DOHH2 (cell line): ENCODE data around the gene DIPK1A.
"Not testable (repeated sequence)": the region's sequence is repeated elsewhere in the genome, so short reads cannot be mapped to it uniquely, and the experiment has no call there.

Experiments
- H3F3A ChIP-seq: fragments of 200-600 bp; sonication (generic), shearing (Covaris generic); 2 replicates; pipeline ENCODE4 v1.6.0; 2016; ENCODE audit warnings: antibody characterized with exemption, mild to moderate bottlenecking; ENCODE audit not compliant: control insufficient read depth, insufficient read depth
- H3K27ac ChIP-seq: fragments of 200-600 bp; sonication (generic); 2 replicates; pipeline ENCODE4 v1.5.1; 2014; ENCODE audit warnings: low read depth, mild to moderate bottlenecking, low read length, moderate library complexity
- H3K27me3 ChIP-seq: fragments of 200-600 bp; sonication (generic); 2 replicates; pipeline ENCODE4 v1.6.1; 2014; ENCODE audit warnings: mild to moderate bottlenecking, low read length, mixed read lengths; ENCODE audit not compliant: control insufficient read depth
- H3K36me3 ChIP-seq: fragments of 200-600 bp; sonication (generic); 2 replicates; pipeline ENCODE4 v1.6.1; 2014; ENCODE audit warnings: mild to moderate bottlenecking, low read length, moderate library complexity, mixed read lengths; ENCODE audit not compliant: control insufficient read depth
- H3K4me1 ChIP-seq: fragments of 200-600 bp; sonication (generic); 2 replicates; pipeline ENCODE4 v1.6.1; 2014; ENCODE audit warnings: mild to moderate bottlenecking, low read length, mixed read lengths; ENCODE audit not compliant: control insufficient read depth
- H3K4me2 ChIP-seq: fragments of 200-600 bp; sonication (generic); 2 replicates; pipeline ENCODE4 v1.6.0; 2014; ENCODE audit warnings: mild to moderate bottlenecking, low read length, moderate library complexity
- H3K4me3 ChIP-seq: fragments of 200-600 bp; sonication (generic); 2 replicates; pipeline ENCODE4 v1.5.1; 2014; ENCODE audit warnings: mild to moderate bottlenecking, low read length, mixed read lengths
- H3K79me2 ChIP-seq: fragments of 200-600 bp; sonication (generic); 2 replicates; pipeline ENCODE4 v1.6.1; 2014; ENCODE audit warnings: mild to moderate bottlenecking, low read length, mixed read lengths; ENCODE audit not compliant: control insufficient read depth
- H3K9me2 ChIP-seq: fragments of 200-600 bp; sonication (generic); replicated peaks from 2 replicates; pipeline ENCODE4 v1.6.1; 2014; ENCODE audit warnings: mild to moderate bottlenecking, low read length, mixed read lengths; ENCODE audit not compliant: control insufficient read depth
- H3K9me3 ChIP-seq: fragments of 200-600 bp; sonication (generic); 2 replicates; pipeline ENCODE4 v1.6.1; 2014; ENCODE audit warnings: antibody characterized with exemption, low read length, mixed read lengths; ENCODE audit not compliant: control insufficient read depth, insufficient read depth
- H4K20me1 ChIP-seq: fragments of 200-600 bp; sonication (generic); 2 replicates; pipeline ENCODE4 v1.6.0; 2014; ENCODE audit warnings: low read depth, mild to moderate bottlenecking, antibody characterized with exemption, low read length, moderate library complexity; ENCODE audit not compliant: control insufficient read depth, insufficient read depth
- CTCF ChIP-seq: fragments of 200-600 bp; sonication (generic); IDR thresholded peaks from one replicate; pipeline ENCODE4 v1.5.1; 2014; ENCODE audit warnings: antibody characterized with exemption, mild to moderate bottlenecking, low read depth, low read length; ENCODE audit not compliant: poor library complexity, severe bottlenecking
- EZH2phosphoT487 ChIP-seq: fragments of 200-600 bp; sonication (generic); IDR thresholded peaks from 2 replicates; pipeline ENCODE4 v1.6.1; 2017; ENCODE audit warnings: borderline replicate concordance, mild to moderate bottlenecking, antibody characterized with exemption, low read length, moderate library complexity, mixed read lengths

The DIPK1A gene

DNA sequence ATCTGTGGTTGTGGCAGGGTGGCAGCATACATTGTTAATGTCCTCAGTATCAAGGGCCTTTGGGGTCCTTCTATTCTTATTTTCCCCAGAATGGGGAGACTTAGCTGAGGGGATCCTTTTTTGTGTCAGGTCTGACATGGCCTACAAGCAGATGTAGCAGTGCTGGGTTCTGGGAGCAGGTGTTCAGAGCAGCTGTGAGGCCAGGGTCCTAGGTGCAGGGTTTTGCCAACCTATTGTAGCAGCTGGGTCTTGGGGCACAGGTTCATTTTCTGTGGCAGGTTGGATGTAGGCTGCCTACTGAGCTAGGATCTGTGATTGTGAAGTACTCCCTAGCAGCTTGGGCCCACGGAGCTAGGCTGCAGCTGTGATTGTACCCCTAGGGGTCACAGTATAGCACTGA lies 60.1 kb downstream of the DIPK1A start:
- Histone ChIP-seq H3K36me3 (peaks cover 19% of the 10 kb centered on the region), H4K20me1 (no peaks in the 10 kb centered on the region), H3K9me3 (peaks cover 4% of the 10 kb centered on the region; the same call in 1 of the 2 replicates), H3K4me1 (no peaks in the 10 kb centered on the region), H3K4me3 (no peak overlapping the region), H3K4me2 (no peak overlapping the region), H3K27ac (no peak overlapping the region), H3F3A (peaks cover 6% of the 10 kb centered on the region), H3K9me2 (no peaks in the 10 kb centered on the region), H3K27me3 (no peaks in the 10 kb centered on the region), H3K79me2 (peaks cover 20% of the 10 kb centered on the region)
- TF ChIP-seq EZH2phosphoT487 (no peak), CTCF (no peak)

DNA sequence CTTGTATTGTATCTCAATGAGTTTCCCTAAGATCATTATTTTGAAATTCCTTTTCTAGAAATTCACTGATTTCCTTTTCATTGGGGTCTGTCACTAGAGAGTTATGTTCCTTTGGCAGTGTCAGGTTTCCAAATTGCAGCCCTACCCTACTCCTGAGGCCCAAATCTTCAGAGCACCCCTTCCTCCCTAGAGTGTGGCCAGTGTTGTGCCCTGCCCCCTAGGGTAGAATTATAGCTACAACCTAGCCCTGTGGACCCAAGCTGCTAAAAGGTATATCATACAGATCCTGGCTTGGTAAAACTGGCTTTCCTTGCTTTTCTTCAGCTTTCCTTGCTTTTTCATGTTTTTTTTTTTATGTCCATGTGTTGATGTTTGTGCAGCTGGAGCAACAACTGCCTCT lies 60.7 kb downstream of the DIPK1A start:
- Histone ChIP-seq H3K27me3 (no peaks in the 10 kb centered on the region), H3K27ac (no peak overlapping the region), H3K4me3 (no peak overlapping the region), H3K36me3 (peaks cover 13% of the 10 kb centered on the region), H3K9me2 (no peaks in the 10 kb centered on the region), H3F3A (peaks cover 6% of the 10 kb centered on the region), H3K79me2 (peaks cover 17% of the 10 kb centered on the region), H3K9me3 (no peaks in the 10 kb centered on the region), H3K4me1 (no peaks in the 10 kb centered on the region), H3K4me2 (no peak overlapping the region), H4K20me1 (no peaks in the 10 kb centered on the region)
- TF ChIP-seq CTCF: no peak
- no peak for TF ChIP-seq EZH2phosphoT487

DNA sequence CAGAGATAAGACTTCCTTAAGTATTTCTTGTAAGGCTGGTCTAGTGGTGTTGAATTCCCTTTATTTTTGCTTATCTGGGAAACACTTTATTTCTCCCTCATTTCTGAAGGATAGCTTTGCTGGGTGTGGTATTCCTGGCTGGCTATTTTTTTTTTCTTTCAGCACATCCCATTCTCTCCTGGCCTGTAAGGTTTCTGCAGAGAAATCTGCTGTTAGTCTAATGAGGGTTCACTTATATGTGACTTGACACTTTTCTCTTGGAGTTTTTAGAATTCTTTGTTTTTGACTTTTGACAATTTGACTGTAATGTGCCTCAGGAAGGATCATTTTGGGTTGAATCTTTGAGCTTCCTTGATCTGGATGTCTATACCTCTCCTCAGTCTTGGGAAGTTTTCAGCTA lies 61.5 kb downstream of the DIPK1A start:
- Histone ChIP-seq H3K9me3 (no peaks in the 10 kb centered on the region), H3K79me2 (peaks cover 17% of the 10 kb centered on the region), H3K27me3 (no peaks in the 10 kb centered on the region), H3K27ac (no peak overlapping the region), H3K9me2 (no peaks in the 10 kb centered on the region), H3F3A (peaks cover 6% of the 10 kb centered on the region), H3K4me1 (no peaks in the 10 kb centered on the region), H3K4me2 (no peak overlapping the region), H4K20me1 (no peaks in the 10 kb centered on the region), H3K36me3 (peaks cover 13% of the 10 kb centered on the region; the same call in 1 of the 2 replicates), H3K4me3 (no peak overlapping the region)
- no peak for TF ChIP-seq CTCF
- TF ChIP-seq EZH2phosphoT487: no peak

GRCh38 chr1:92898053-92898452 lies 63.2 kb downstream of the DIPK1A start:
- not testable (repeated sequence) for H3K4me2 ChIP-seq, H3K4me3 ChIP-seq, H3F3A ChIP-seq, H3K4me1 ChIP-seq, H3K9me3 ChIP-seq, H3K27ac ChIP-seq, H3K9me2 ChIP-seq, H3K79me2 ChIP-seq, H3K27me3 ChIP-seq, H4K20me1 ChIP-seq
- H3K36me3 ChIP-seq: peaks cover 13% of the 10 kb centered on the region; the same call in 1 of the 2 replicates
